Measurements from ENCODE around the gene CYP2E1.
A peak's percentile ranks its signal among the peaks of the same experiment; 100 is the strongest.

The CYP2E1 gene

GRCh38 chr10:133529576-133529946 is 2.4 kb downstream of the CYP2E1 start:
- DNase-seq = no peak
- H3K4me1 ChIP-seq = peaks cover 0 to 25% (median 17%) of the 10 kb centered on the region in 4 donors
- no peak overlapping the region for H3K27ac ChIP-seq
- H3K27me3 ChIP-seq = peaks cover 0 to 21% of the 10 kb centered on the region in 2 donors
- H3K4me3 ChIP-seq = peak overlapping the region in 1 of 2 donors; percentile 31
- intact Hi-C loops (cut with DNase I; ENCODE audit: low total_unique reads) = no loop called here
- TF ChIP-seq CTCF (IDR thresholded peaks at IDR 0.05) = no peak
- peaks cover 0 to 7% (median 0%) of the 10 kb centered on the region in 3 donors for H3K36me3 ChIP-seq
- H3K9me3 ChIP-seq = peaks cover 0 to under 1% (median 0%) of the 10 kb centered on the region in 3 donors

GRCh38 chr10:133530506-133530905 is 3.3 kb downstream of the CYP2E1 start:
- Histone ChIP-seq H3K36me3 (peaks cover 0 to 7% (median 0%) of the 10 kb centered on the region in 3 donors), H3K4me1 (peaks cover 0 to 25% (median 17%) of the 10 kb centered on the region in 4 donors), H3K9me3 (no peaks in the 10 kb centered on the region), H3K27ac (no peak overlapping the region), H3K27me3 (peaks cover 0 to 21% of the 10 kb centered on the region in 2 donors), H3K4me3 (no peak overlapping the region)
- no peak for TF ChIP-seq CTCF (IDR thresholded peaks at IDR 0.05)
- no peak for DNase-seq
- intact Hi-C loops (cut with DNase I; ENCODE audit: low total_unique reads) = no loop called here

- Histone ChIP-seq H3K27me3 (peaks cover 0 to 17% of the 10 kb centered on the region in 2 donors), H3K27ac (no peak overlapping the region), H3K36me3 (peaks cover 0 to 7% (median 0%) of the 10 kb centered on the region in 3 donors), H3K4me3 (no peak overlapping the region), H3K9me3 (no peaks in the 10 kb centered on the region), H3K4me1 (peaks cover 0 to 20% (median 14%) of the 10 kb centered on the region in 4 donors)
- no peak for DNase-seq
- TF ChIP-seq CTCF (IDR thresholded peaks at IDR 0.05) = no peak
- intact Hi-C loops (cut with DNase I; ENCODE audit: low total_unique reads) = no loop called here
These were observed 5.7 kb downstream of the CYP2E1 start for GRCh38 chr10:133532871-133533270.

- Histone ChIP-seq H3K4me1 (peaks cover 0 to 5% (median 3%) of the 10 kb centered on the region in 4 donors), H3K36me3 (peaks cover 0 to 7% (median 4%) of the 10 kb centered on the region in 3 donors), H3K27ac (no peak overlapping the region), H3K4me3 (no peak overlapping the region), H3K27me3 (peaks cover 0 to 3% of the 10 kb centered on the region in 2 donors), H3K9me3 (no peaks in the 10 kb centered on the region)
- intact Hi-C loops (cut with DNase I; ENCODE audit: low total_unique reads) = no loop called here
- TF ChIP-seq CTCF (IDR thresholded peaks at IDR 0.05) = no peak
- no peak for DNase-seq
These were observed 7.3 kb downstream of the CYP2E1 start for GRCh38 chr10:133534417-133534816.

GRCh38 chr10:133536198-133536597 is 9.0 kb downstream of the CYP2E1 start:
- Histone ChIP-seq H3K27ac (no peak overlapping the region), H3K4me1 (no peaks in the 10 kb centered on the region), H3K4me3 (no peak overlapping the region), H3K36me3 (peaks cover 0 to 7% (median 4%) of the 10 kb centered on the region in 3 donors), H3K9me3 (no peaks in the 10 kb centered on the region), H3K27me3 (no peaks in the 10 kb centered on the region)
- intact Hi-C loops (cut with DNase I; ENCODE audit: low total_unique reads) = no loop called here
- no peak for DNase-seq
- no peak for TF ChIP-seq CTCF (IDR thresholded peaks at IDR 0.05)

All from tibial artery (tissue), 4 donors.